IPS DF 6.9 (cell line): ENCODE data around the gene AAGAB.
"Not testable (repeated sequence)": the region's sequence is repeated elsewhere in the genome, so short reads cannot be mapped to it uniquely, and the experiment has no call there.

Source experiments
- DNase-seq: peaks from one replicate; pipeline ENCODE4 v3.0.0-alpha.2; 2013; ENCODE audit warnings: low read depth, low spot score
- H3K27ac ChIP-seq: one replicate; pipeline ENCODE4 v1.5.1; 2013; ENCODE audit warnings: low read length, control low read depth
- H3K27me3 ChIP-seq: 2 replicates; pipeline ENCODE4 v1.6.1; 2013; ENCODE audit warnings: mild to moderate bottlenecking, low read length; ENCODE audit not compliant: control insufficient read depth, insufficient read depth
- H3K36me3 ChIP-seq: 2 replicates; pipeline ENCODE4 v1.6.1; 2013; ENCODE audit warnings: low read length; ENCODE audit not compliant: control insufficient read depth, insufficient read depth
- H3K4me1 ChIP-seq: 2 replicates; pipeline ENCODE4 v1.6.1; 2013; ENCODE audit warnings: low read length; ENCODE audit not compliant: control insufficient read depth, insufficient read depth
- H3K4me3 ChIP-seq: 2 replicates; pipeline ENCODE4 v1.5.1; 2013; ENCODE audit warnings: mild to moderate bottlenecking, low read length
- H3K9me3 ChIP-seq: 2 replicates; pipeline ENCODE4 v1.6.1; 2013; ENCODE audit warnings: low read length, inconsistent platforms; ENCODE audit not compliant: control insufficient read depth, insufficient read depth
- WGBS: extraction: QIAGEN DNeasy Blood & Tissue Kit; methylation state at CpG from one replicate; pipeline ENCODE4 v1.1.7; 2013; ENCODE audit warnings: mixed read lengths, missing lambda C conversion rate; ENCODE audit not compliant: insufficient read length, insufficient coverage; 5-methylcytosine and 5-hydroxymethylcytosine counted together

AAGAB gene

GRCh38 chr15:67154249-67154648 is 100.2 kb downstream of the AAGAB start:
- Histone ChIP-seq H3K4me1 (peaks cover 3% of the 10 kb centered on the region), H3K27me3 (no peaks in the 10 kb centered on the region), H3K27ac (no peak overlapping the region)

DNA sequence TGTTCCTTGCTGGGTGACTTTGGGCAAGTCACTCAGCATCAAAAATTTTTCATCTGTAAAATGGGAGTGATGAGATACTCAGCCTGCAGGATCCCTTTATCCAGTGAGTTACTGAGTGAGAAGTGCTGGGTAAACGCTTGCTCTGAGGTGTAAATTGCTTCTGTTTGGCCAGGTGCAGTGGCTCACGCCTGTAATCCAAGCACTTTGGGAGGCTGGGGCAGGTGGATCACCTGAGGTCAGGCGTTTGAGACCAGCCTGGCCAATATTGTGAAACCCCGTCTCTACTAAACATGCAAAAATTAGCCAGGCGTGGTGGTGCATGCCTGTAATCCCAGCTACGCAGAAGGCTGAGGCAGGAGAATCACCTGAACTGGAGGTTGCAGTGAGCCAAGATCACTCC is 101.4 kb downstream of the AAGAB start:
- no CpG with 5 or more reads among the region's 6 CpGs for WGBS
- H3K4me1 ChIP-seq, H3K9me3 ChIP-seq, H3K27ac ChIP-seq, H3K4me3 ChIP-seq, H3K27me3 ChIP-seq, DNase-seq, H3K36me3 ChIP-seq: not testable (repeated sequence)

More at GRCh38 chr15:67154249-67154648, 100.2 kb downstream of the AAGAB start:
- Histone ChIP-seq H3K4me3 (no peak overlapping the region), H3K9me3 (no peaks in the 10 kb centered on the region), H3K36me3 (no peaks in the 10 kb centered on the region)
- DNase-seq: no peak

- Histone ChIP-seq H3K9me3 (no peaks in the 10 kb centered on the region), H3K4me3 (no peak overlapping the region), H3K4me1 (peaks cover 8% of the 10 kb centered on the region), H3K27ac (no peak overlapping the region), H3K36me3 (no peaks in the 10 kb centered on the region), H3K27me3 (no peaks in the 10 kb centered on the region)
- no peak for DNase-seq
- WGBS: no CpG with 5 or more reads among the region's 1 CpG
These were observed 102.0 kb downstream of the AAGAB start for GRCh38 chr15:67152429-67152828.
